GM12891 (cell line): ENCODE data around the gene CREB3L1.

ENCODE experiments used
- POLR2A ChIP-seq: IDR thresholded peaks from 2 replicates; pipeline ENCODE4 v1.6.1; 2011; ENCODE audit warnings: low read depth, low read length, control low read depth
- POLR2AphosphoS5 ChIP-seq: IDR thresholded peaks from 2 replicates; pipeline ENCODE4 v1.6.1; 2011; ENCODE audit warnings: low read depth, low read length, control low read depth
- POU2F2 ChIP-seq: IDR thresholded peaks from 2 replicates; pipeline ENCODE4 v1.6.1; 2011; ENCODE audit warnings: low read depth, mild to moderate bottlenecking, control low read depth, low read length, moderate library complexity
- TAF1 ChIP-seq: IDR thresholded peaks from 2 replicates; pipeline ENCODE4 v1.6.1; 2011; ENCODE audit warnings: low read depth, low read length, control low read depth

- TF ChIP-seq POU2F2, result no peak
- TF ChIP-seq POLR2A, result no peak
- TF ChIP-seq POLR2AphosphoS5, result no peak
- no peak for TF ChIP-seq TAF1
These were observed 41.6 kb downstream of the CREB3L1 start for GRCh38 chr11:46319074-46319453.
